ENCODE results near the gene SYNPO.

SYNPO gene

GRCh38 chr5:150640311-150641005 lies at the start of gene SYNPO:
TSS of gene SYNPO (plus strand) at chr5:150640660. CDS start at chr5:150648276, 7,616 bp downstream.
- DNase-seq (ENCODE audit: low read depth) = no peak
- H3K4me3 ChIP-seq (ENCODE audit: low read depth, low read length) = no peak within 1 kb of the TSS
- no peak for TF ChIP-seq CTCF (IDR thresholded peaks at IDR 0.05; ENCODE audit: low read depth, low read length, missing control alignments)

- no peak for DNase-seq (ENCODE audit: low read depth)
- H3K4me3 ChIP-seq (ENCODE audit: low read depth, low read length) = no peak overlapping the region
- no peak for TF ChIP-seq CTCF (IDR thresholded peaks at IDR 0.05; ENCODE audit: low read depth, low read length, missing control alignments)
Measured at GRCh38 chr5:150590979-150591695, 49.3 kb upstream of the SYNPO start.

GRCh38 chr5:150593593-150593992 lies 46.9 kb upstream of the SYNPO start:
- no peak for DNase-seq (ENCODE audit: low read depth)
- no peak for TF ChIP-seq CTCF (IDR thresholded peaks at IDR 0.05; ENCODE audit: low read depth, low read length, missing control alignments)
- no peak overlapping the region for H3K4me3 ChIP-seq (ENCODE audit: low read depth, low read length)

GRCh38 chr5:150593996-150594395 lies 46.5 kb upstream of the SYNPO start:
- DNase-seq (ENCODE audit: low read depth) = no peak
- no peak overlapping the region for H3K4me3 ChIP-seq (ENCODE audit: low read depth, low read length)
- no peak for TF ChIP-seq CTCF (IDR thresholded peaks at IDR 0.05; ENCODE audit: low read depth, low read length, missing control alignments)

GRCh38 chr5:150595466-150596031 lies 44.9 kb upstream of the SYNPO start:
- DNase-seq (ENCODE audit: low read depth) = no peak
- no peak overlapping the region for H3K4me3 ChIP-seq (ENCODE audit: low read depth, low read length)
- no peak for TF ChIP-seq CTCF (IDR thresholded peaks at IDR 0.05; ENCODE audit: low read depth, low read length, missing control alignments)

GRCh38 chr5:150596313-150596712 lies 44.1 kb upstream of the SYNPO start:
- no peak for DNase-seq (ENCODE audit: low read depth)
- no peak overlapping the region for H3K4me3 ChIP-seq (ENCODE audit: low read depth, low read length)
- TF ChIP-seq CTCF (IDR thresholded peaks at IDR 0.05; ENCODE audit: low read depth, low read length, missing control alignments) = no peak

Data from GM12864 (cell line).